WTC11 (cell line): ENCODE data around the gene AKAP8. TPM values are rescaled to one million over a fixed set of nuclear protein-coding genes. Genes with fewer than 3 reads are reported as not detected.

Source experiments
- ATAC-seq: fragments of 200-7000 bp; cut with Tn5 transposase; 2 replicates; pipeline ENCODE4 v1.10.0; 2021; ENCODE audit warnings: mild to moderate bottlenecking, moderate library complexity
- CTCF ChIA-PET: fragments of 300-600 bp; sonication (Branson Sonifier 250); formaldehyde crosslinking; loops from one replicate; lab custom pipeline; 2021; ENCODE audit warnings: antibody characterized with exemption; lab: Charles Lee
- POLR2A ChIA-PET: fragments of 350-600 bp; sonication (Branson Sonifier 250); formaldehyde crosslinking; loops from one replicate; lab custom pipeline; 2021; ENCODE audit warnings: antibody characterized with exemption; lab: Charles Lee
- DNase-seq: peaks from one replicate; pipeline ENCODE4 v3.0.0; 2021; ENCODE audit warnings: low spot score
- H3K27ac Mint-ChIP-seq: 2 replicates; pipeline ENCODE4 v1.8.0; 2021; ENCODE audit warnings: mixed read lengths
- H3K27me3 Mint-ChIP-seq: 2 replicates; pipeline ENCODE4 v1.8.0; 2021; ENCODE audit warnings: low read depth, mild to moderate bottlenecking, moderate library complexity, mixed read lengths
- H3K36me3 Mint-ChIP-seq: 2 replicates; pipeline ENCODE4 v1.8.0; 2021; ENCODE audit warnings: mixed read lengths
- H3K4me1 Mint-ChIP-seq: 2 replicates; pipeline ENCODE4 v1.8.0; 2022; ENCODE audit warnings: mixed read lengths
- H3K4me3 Mint-ChIP-seq: 2 replicates; pipeline ENCODE4 v1.8.0; 2021; ENCODE audit warnings: mild to moderate bottlenecking, moderate library complexity, mixed read lengths
- H3K9me3 Mint-ChIP-seq: 2 replicates; pipeline ENCODE4 v1.8.0; 2021; ENCODE audit warnings: mixed read lengths
- CDX4 ChIP-seq: fragments of 250-450 bp; sonication (Bioruptor Pico); IDR thresholded peaks from 2 replicates; pipeline ENCODE4 v1.9.0; 2021; ENCODE audit warnings: moderate library complexity, mild to moderate bottlenecking, inconsistent platforms, borderline replicate concordance
- CREM ChIP-seq: sonication (generic); formaldehyde crosslinking; IDR thresholded peaks from 2 replicates; pipeline ENCODE4 v1.8.1; 2022; ENCODE audit warnings: mild to moderate bottlenecking, missing genetic modification reagents, moderate library complexity
- E2F4 ChIP-seq: sonication (generic); formaldehyde crosslinking; IDR thresholded peaks from 2 replicates; pipeline ENCODE4 v1.8.1; 2022; ENCODE audit warnings: low read depth, mild to moderate bottlenecking, moderate library complexity, missing genetic modification reagents, borderline replicate concordance
- E2F5 ChIP-seq: sonication (generic); formaldehyde crosslinking; IDR thresholded peaks from 2 replicates; pipeline ENCODE4 v1.8.1; 2022; ENCODE audit warnings: mild to moderate bottlenecking, moderate library complexity, missing genetic modification reagents
- EMX1 ChIP-seq: fragments of 250-450 bp; sonication (Bioruptor Pico); IDR thresholded peaks from 2 replicates; pipeline ENCODE4 v1.8.0; 2021; ENCODE audit warnings: mild to moderate bottlenecking
- ERG ChIP-seq: fragments of 250-450 bp; sonication (Bioruptor Pico); IDR thresholded peaks from 2 replicates; pipeline ENCODE4 v1.8.0; 2021; ENCODE audit warnings: mild to moderate bottlenecking
- ESRRA ChIP-seq: sonication (generic); formaldehyde crosslinking; IDR thresholded peaks from 2 replicates; pipeline ENCODE4 v1.8.1; 2022; ENCODE audit warnings: mild to moderate bottlenecking, missing genetic modification reagents, borderline replicate concordance
- HMGA2 ChIP-seq: fragments of 250-450 bp; sonication (Bioruptor Pico); IDR thresholded peaks from 2 replicates; pipeline ENCODE4 v1.4.0; 2021; ENCODE audit warnings: mild to moderate bottlenecking, moderate library complexity
- JUN ChIP-seq: sonication (generic); formaldehyde crosslinking; IDR thresholded peaks from 2 replicates; pipeline ENCODE4 v1.8.0; 2023; ENCODE audit warnings: mild to moderate bottlenecking, missing genetic modification reagents
- MXD4 ChIP-seq: fragments of 250-450 bp; sonication (Bioruptor Pico); IDR thresholded peaks from 2 replicates; pipeline ENCODE4 v1.8.0; 2021; ENCODE audit warnings: mild to moderate bottlenecking, moderate library complexity, borderline replicate concordance
- NFYB ChIP-seq: sonication (generic); formaldehyde crosslinking; conservative IDR thresholded peaks from 2 replicates; pipeline ENCODE4 v1.8.0; 2022; ENCODE audit warnings: low read depth, missing genetic modification reagents
- NR2C2 ChIP-seq: sonication (generic); formaldehyde crosslinking; IDR thresholded peaks from 2 replicates; pipeline ENCODE4 v1.8.0; 2022; ENCODE audit warnings: mild to moderate bottlenecking, missing genetic modification reagents
- PREB ChIP-seq: sonication (generic); formaldehyde crosslinking; IDR thresholded peaks from 2 replicates; pipeline ENCODE4 v1.8.1; 2022; ENCODE audit warnings: mild to moderate bottlenecking, missing genetic modification reagents, moderate library complexity, borderline replicate concordance
- PRRX2 ChIP-seq: fragments of 250-450 bp; sonication (Bioruptor Pico); IDR thresholded peaks from 2 replicates; pipeline ENCODE4 v1.8.0; 2021; ENCODE audit warnings: mild to moderate bottlenecking
- TEAD1 ChIP-seq: sonication (generic); formaldehyde crosslinking; IDR thresholded peaks from 2 replicates; pipeline ENCODE4 v1.8.0; 2022; ENCODE audit warnings: mild to moderate bottlenecking, missing genetic modification reagents
- TEAD4 ChIP-seq: sonication (generic); formaldehyde crosslinking; IDR thresholded peaks from 2 replicates; pipeline ENCODE4 v1.8.0; 2022; ENCODE audit warnings: mild to moderate bottlenecking, missing genetic modification reagents
- USF2 ChIP-seq: sonication (generic); formaldehyde crosslinking; IDR thresholded peaks from 2 replicates; pipeline ENCODE4 v1.8.1; 2023; ENCODE audit warnings: mild to moderate bottlenecking, missing genetic modification reagents, moderate library complexity
- ZBTB21 ChIP-seq: sonication (generic); formaldehyde crosslinking; IDR thresholded peaks from 2 replicates; pipeline ENCODE4 v1.8.1; 2023; ENCODE audit warnings: mild to moderate bottlenecking, missing genetic modification reagents, borderline replicate concordance
- ZNF219 ChIP-seq: sonication (generic); formaldehyde crosslinking; IDR thresholded peaks from 2 replicates; pipeline ENCODE4 v1.8.0; 2023; ENCODE audit warnings: missing genetic modification reagents, mild to moderate bottlenecking, borderline replicate concordance
- ZNF281 ChIP-seq: sonication (generic); formaldehyde crosslinking; IDR thresholded peaks from 2 replicates; pipeline ENCODE4 v1.8.0; 2023; ENCODE audit warnings: mild to moderate bottlenecking, missing genetic modification reagents
- ZSCAN18 ChIP-seq: fragments of 250-450 bp; sonication (Bioruptor Pico); IDR thresholded peaks from 2 replicates; pipeline ENCODE4 v2.1.2; 2022; ENCODE audit warnings: mild to moderate bottlenecking, moderate library complexity
- total RNA-seq: library from RNA; stranded (reverse); gene quantifications from 3 replicates; pipeline ENCODE4 v1.2.3, GENCODE V29; 2021

Gene AKAP8
- total RNA-seq, 1 experiment from 2014 or later = 65.9 TPM

- DNase-seq (no peak), ATAC-seq (no peak)
- CTCF ChIA-PET = interaction anchor here (1.0 kb wide), 1 partner anchor 68 kb away, joined by 4 read pairs; no protein-coding TSS in a partner anchor
- Mint-ChIP-seq H3K27me3 (no peaks in the 10 kb centered on the region), H3K4me3 (no peak overlapping the region), H3K36me3 (no peaks in the 10 kb centered on the region), H3K4me1 (peaks cover 73% of the 10 kb centered on the region), H3K27ac (peak overlapping the region; percentile 48; the same call in 1 of the 2 replicates), H3K9me3 (no peaks in the 10 kb centered on the region; the same call in 1 of the 2 replicates)
- POLR2A ChIA-PET = no interaction called here
- TF ChIP-seq MXD4 (no peak), TEAD1 (CRISPR knock-in tag) (no peak), ZSCAN18 (no peak), ZBTB21 (CRISPR knock-in tag) (no peak), ZNF281 (CRISPR knock-in tag) (no peak), ZNF219 (CRISPR knock-in tag) (no peak), PREB (CRISPR knock-in tag) (no peak)
These were observed 59.5 kb downstream of the AKAP8 start for GRCh38 chr19:15320116-15320515.

GRCh38 chr19:15318241-15318691 is 61.3 kb downstream of the AKAP8 start:
- Mint-ChIP-seq H3K36me3 (no peaks in the 10 kb centered on the region), H3K9me3 (no peaks in the 10 kb centered on the region; the same call in 1 of the 2 replicates), H3K4me1 (peaks cover 68% of the 10 kb centered on the region), H3K27ac (peak overlapping the region; percentile 23; the same call in 1 of the 2 replicates), H3K27me3 (no peaks in the 10 kb centered on the region), H3K4me3 (no peak overlapping the region)
- no peak for DNase-seq
- TF ChIP-seq JUN (CRISPR knock-in tag) = no peak
- no peak for TF ChIP-seq TEAD4 (CRISPR knock-in tag)
- TF ChIP-seq HMGA2 (CRISPR knock-in tag) = no peak
- TF ChIP-seq EMX1 (CRISPR knock-in tag) = no peak
- no peak for TF ChIP-seq PRRX2
- CTCF ChIA-PET = interaction anchor here (0.8 to 1.4 kb wide), 3 partner anchors 30 to 67 kb away, joined by 3 to 5 read pairs (median 3); no protein-coding TSS in a partner anchor
- ATAC-seq = no peak
- POLR2A ChIA-PET = interaction anchor here (0.7 kb wide), 1 partner anchor 11 kb away, joined by 4 read pairs; no protein-coding TSS in a partner anchor

- ChIA-PET CTCF (interaction anchor here (0.8 to 1.5 kb wide), 5 partner anchors 11 to 216 kb away, joined by 3 to 5 read pairs (median 3); no protein-coding TSS in a partner anchor), POLR2A (interaction anchor here (0.6 to 1.1 kb wide), 3 partner anchors 8 to 186 kb away, joined by 3 to 4 read pairs (median 4); no protein-coding TSS in a partner anchor)
- Mint-ChIP-seq H3K4me3 (no peak overlapping the region), H3K9me3 (no peaks in the 10 kb centered on the region), H3K36me3 (no peaks in the 10 kb centered on the region), H3K27ac (peak overlapping the region; percentile 77), H3K4me1 (peaks cover 65% of the 10 kb centered on the region), H3K27me3 (no peaks in the 10 kb centered on the region)
- DNase-seq (no peak), ATAC-seq (peak; percentile 60)
- TF ChIP-seq CREM (no peak), E2F5 (CRISPR knock-in tag) (no peak), NFYB (no peak), CDX4 (CRISPR knock-in tag) (no peak), ERG (CRISPR knock-in tag) (no peak), USF2 (CRISPR knock-in tag) (no peak), E2F4 (no peak), NR2C2 (no peak), ESRRA (CRISPR knock-in tag) (no peak)
These were observed 62.1 kb downstream of the AKAP8 start for GRCh38 chr19:15317392-15318071.
